Psoas muscle (tissue), 8 donors: ENCODE data around the gene GJC2. TPM values are rescaled to one million over a fixed set of nuclear protein-coding genes. Genes with fewer than 3 reads are reported as not detected.

ENCODE experiments used
- ATAC-seq, 4 donors: fragments of 200-7000 bp; cut with Tn5 transposase; one replicate each; pipeline ENCODE4 v1.9.1; 2020; ENCODE audit warnings: moderate library complexity in 3 of 4, mild to moderate bottlenecking in 2 of 4
- DNase-seq, 2 donors: peaks; one replicate each; pipeline ENCODE4 v3.0.0-alpha.2; 2020
- H3K27ac ChIP-seq: fragments of 200-600 bp; one replicate; pipeline ENCODE4 v1.8.0; 2022
- H3K27me3 ChIP-seq, 3 donors: fragments of 200-600 bp in 1 of 3; one replicate each; pipeline versions ENCODE4 v1.6.1 to v1.8.0; 2013 to 2022; ENCODE audit warnings: low read length in 2 of 3, mild to moderate bottlenecking in 2 of 3, moderate library complexity in 1 of 3; ENCODE audit not compliant: insufficient read depth in 3 of 3
- H3K36me3 ChIP-seq, 2 donors: fragments of 200-600 bp in 1 of 2; one replicate each; pipeline versions ENCODE4 v1.6.1 to v1.8.0; 2013 to 2022; ENCODE audit warnings: low read depth in 1 of 2, mild to moderate bottlenecking in 1 of 2, moderate library complexity in 1 of 2; ENCODE audit not compliant: insufficient read depth in 1 of 2
- H3K4me1 ChIP-seq: fragments of 200-600 bp; one replicate; pipeline ENCODE4 v1.8.0; 2022
- H3K4me3 ChIP-seq: fragments of 200-600 bp; one replicate; pipeline ENCODE4 v1.8.0; 2022; ENCODE audit warnings: mild to moderate bottlenecking
- H3K9me3 ChIP-seq: fragments of 200-600 bp; one replicate; pipeline ENCODE4 v1.8.0; 2022
- WGBS, 3 donors: extraction: QIAGEN DNeasy Blood & Tissue Kit; methylation state at CpG; one replicate each; pipeline versions ENCODE4 v1.1.6 to v1.1.7; 2013; 5-methylcytosine and 5-hydroxymethylcytosine counted together
- intact Hi-C, 2 donors: fragments of 100-400 bp; cut with DNase I; formaldehyde crosslinking; loops; one replicate each; pipeline versions ENCODE4 v1.11.0 to v1.14.2; 2022
- polyA plus RNA-seq, 3 donors: library from polyadenylated mRNA; stranded (reverse); fragments of 200-250 nt; gene quantifications; one replicate each; pipeline ENCODE4 v1.2.3, GENCODE V29; 2013
- total RNA-seq, 4 donors: library from RNA; stranded (reverse); fragmentation: NEBNext Ultra II Directional in 2 of 4; extraction: Animal tissue kit (Norgen Biotek cat#: 25700) in 2 of 4; gene quantifications; one replicate each; pipeline versions ENCODE4 v1.2.1 to v1.2.4, GENCODE V29; 2021 to 2023
- TF ChIP-seq, protein P1 (sequence below): fragments of 200-600 bp; IDR thresholded peaks from one replicate; pipeline ENCODE4 v1.8.0; 2022; ENCODE audit warnings: antibody characterized with exemption
- donor health status: healthy with polysubstance abuse.
- donor health status: DM: no; HTN: no; CAD: no; lungs with moderate emphysema.
- donor health status: Bipolar disorder and iron deficiency.
- donor health status: healthy.
- donor health status: DM: yes; HTN: yes; CAD: no.
- donor health status: DM: no; HTN: no; CAD: no.
- donor health status: DM: no; HTN: no; CAD: no.
- donor health status: DM: yes; HTN: yes; CAD: no.

Gene GJC2
- total and polyA plus RNA-seq, 7 donors = 0.19 to 0.92 (median 0.40) TPM

DNA sequence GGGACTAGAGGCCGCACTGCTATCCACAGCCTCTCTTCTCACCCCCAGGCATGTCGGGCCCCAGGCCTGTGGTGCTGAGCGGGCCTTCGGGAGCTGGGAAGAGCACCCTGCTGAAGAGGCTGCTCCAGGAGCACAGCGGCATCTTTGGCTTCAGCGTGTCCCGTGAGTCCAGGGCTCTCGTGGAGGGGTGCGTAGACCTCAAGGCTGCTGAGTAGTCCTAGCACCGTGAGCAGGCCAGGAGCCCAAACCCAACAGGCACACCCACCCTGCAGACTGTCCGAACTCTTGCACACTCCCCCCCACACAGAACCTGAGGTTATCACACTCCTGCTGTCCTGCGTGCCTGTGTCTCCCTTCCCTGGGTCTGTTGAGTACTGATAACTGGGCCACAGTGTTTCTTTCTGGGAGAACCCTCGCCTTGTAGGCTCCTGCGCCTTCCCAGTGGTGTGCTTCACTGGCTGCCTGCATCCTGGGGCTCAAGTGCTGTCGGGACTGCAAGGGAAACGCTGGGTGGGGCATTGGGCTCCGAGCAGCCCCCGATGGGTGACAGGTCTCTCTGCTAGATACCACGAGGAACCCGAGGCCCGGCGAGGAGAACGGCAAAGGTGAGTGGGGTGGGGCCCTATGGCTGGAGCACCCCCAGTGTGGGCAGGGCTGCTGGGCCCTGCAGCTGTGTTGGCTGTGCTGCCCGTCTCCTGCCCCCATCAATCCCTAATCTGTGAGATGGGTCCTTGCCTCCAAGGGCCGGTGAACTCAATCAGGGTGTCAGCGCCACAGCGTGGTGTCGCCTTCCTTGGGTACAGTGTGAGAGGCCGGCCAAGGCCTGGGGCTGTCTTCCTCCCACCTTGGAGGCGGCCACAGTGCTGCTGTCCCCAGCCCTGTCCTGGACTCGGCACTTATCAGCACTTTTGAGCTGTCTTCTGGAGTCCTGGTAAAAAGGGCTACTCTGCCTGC lies 4.0 kb upstream of the GJC2 start:
- Histone ChIP-seq H3K9me3 (no peaks in the 10 kb centered on the region), H3K36me3 (peaks cover 7 to 41% of the 10 kb centered on the region in 2 donors), H3K27ac (no peak overlapping the region), H3K4me1 (peaks cover 30% of the 10 kb centered on the region), H3K27me3 (no peaks in the 10 kb centered on the region), H3K4me3 (no peak overlapping the region)
- DNase-seq (no peak), ATAC-seq (no peak)
- TF ChIP-seq, protein P1, sequence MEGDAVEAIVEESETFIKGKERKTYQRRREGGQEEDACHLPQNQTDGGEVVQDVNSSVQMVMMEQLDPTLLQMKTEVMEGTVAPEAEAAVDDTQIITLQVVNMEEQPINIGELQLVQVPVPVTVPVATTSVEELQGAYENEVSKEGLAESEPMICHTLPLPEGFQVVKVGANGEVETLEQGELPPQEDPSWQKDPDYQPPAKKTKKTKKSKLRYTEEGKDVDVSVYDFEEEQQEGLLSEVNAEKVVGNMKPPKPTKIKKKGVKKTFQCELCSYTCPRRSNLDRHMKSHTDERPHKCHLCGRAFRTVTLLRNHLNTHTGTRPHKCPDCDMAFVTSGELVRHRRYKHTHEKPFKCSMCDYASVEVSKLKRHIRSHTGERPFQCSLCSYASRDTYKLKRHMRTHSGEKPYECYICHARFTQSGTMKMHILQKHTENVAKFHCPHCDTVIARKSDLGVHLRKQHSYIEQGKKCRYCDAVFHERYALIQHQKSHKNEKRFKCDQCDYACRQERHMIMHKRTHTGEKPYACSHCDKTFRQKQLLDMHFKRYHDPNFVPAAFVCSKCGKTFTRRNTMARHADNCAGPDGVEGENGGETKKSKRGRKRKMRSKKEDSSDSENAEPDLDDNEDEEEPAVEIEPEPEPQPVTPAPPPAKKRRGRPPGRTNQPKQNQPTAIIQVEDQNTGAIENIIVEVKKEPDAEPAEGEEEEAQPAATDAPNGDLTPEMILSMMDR = no peak
- intact Hi-C loops = no loop called here
- 88 to 92% (median 92%) methylated on average over 31 of the region's 31 CpGs for WGBS, 3 donors

DNA sequence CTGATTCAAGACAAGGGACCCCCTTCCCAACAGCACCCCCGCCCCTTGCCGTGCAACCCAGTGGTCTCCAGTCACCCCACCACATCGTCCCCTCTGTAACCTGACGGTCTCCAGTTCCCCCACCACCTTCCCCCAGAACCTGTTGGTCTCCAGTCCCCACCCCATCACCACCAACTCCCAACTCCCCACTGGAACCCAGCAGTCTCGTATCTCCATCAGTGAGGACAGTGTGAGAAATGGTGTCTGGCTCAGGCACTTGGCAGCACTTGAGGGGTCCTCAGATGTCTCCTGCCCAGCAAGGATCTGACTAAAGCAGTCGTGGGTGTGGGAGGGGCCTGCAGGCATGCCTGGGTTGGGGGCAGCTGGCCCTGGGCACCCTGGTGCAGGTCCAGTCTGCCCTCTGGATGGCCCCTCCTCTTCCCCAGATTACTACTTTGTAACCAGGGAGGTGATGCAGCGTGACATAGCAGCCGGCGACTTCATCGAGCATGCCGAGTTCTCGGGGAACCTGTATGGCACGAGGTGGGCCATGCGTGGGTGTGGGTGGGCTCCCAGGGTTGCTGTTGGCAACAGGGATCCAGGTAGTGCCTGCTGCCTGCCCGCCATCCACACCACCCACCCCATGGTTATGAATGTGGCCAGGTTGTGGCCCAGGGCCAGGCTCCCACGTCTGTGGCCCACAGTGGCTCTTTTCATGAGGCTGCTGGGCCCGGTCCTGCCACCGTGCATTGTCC lies 3.1 kb upstream of the GJC2 start:
- Histone ChIP-seq H3K27ac (no peak overlapping the region), H3K27me3 (no peaks in the 10 kb centered on the region), H3K4me3 (no peak overlapping the region), H3K4me1 (peaks cover 21% of the 10 kb centered on the region), H3K9me3 (no peaks in the 10 kb centered on the region), H3K36me3 (peaks cover 7 to 41% of the 10 kb centered on the region in 2 donors)
- DNase-seq = no peak
- intact Hi-C loops = no loop called here
- 82 to 91% (median 90%) methylated on average over 18 of the region's 18 CpGs for WGBS, 3 donors
- TF ChIP-seq, protein P1 = no peak
- ATAC-seq = no peak

DNA sequence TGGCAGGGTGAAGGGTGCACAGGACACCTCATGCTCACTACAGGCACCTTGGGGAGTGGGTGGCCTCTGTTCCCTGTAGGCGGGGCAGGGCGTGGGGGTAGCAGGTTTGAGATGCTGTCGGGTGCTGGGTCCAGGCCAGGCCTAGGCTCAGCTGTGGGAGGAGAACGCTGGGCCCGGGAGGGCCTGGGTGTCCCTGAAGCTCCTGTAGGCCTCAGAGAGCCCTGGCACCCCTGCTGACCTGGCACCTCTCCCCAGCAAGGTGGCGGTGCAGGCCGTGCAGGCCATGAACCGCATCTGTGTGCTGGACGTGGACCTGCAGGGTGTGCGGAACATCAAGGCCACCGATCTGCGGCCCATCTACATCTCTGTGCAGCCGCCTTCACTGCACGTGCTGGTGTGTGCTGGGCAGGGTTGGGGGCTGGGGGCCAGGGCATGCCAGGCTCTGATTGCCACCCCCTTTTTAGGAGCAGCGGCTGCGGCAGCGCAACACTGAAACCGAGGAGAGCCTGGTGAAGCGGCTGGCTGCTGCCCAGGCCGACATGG lies 2.5 kb upstream of the GJC2 start:
- no peaks in the 10 kb centered on the region for H3K9me3 ChIP-seq
- no peak overlapping the region for H3K4me3 ChIP-seq
- no peaks in the 10 kb centered on the region for H3K27me3 ChIP-seq
- intact Hi-C loops = no loop called here
- H3K27ac ChIP-seq = no peak overlapping the region
- no peak for ATAC-seq
- WGBS, 3 donors = 88 to 94% (median 91%) methylated on average over 20 of the region's 20 CpGs
- peak in 1 of 2 donors; percentile 44 for DNase-seq
- TF ChIP-seq, protein P1 = no peak
- H3K36me3 ChIP-seq = peaks cover 7 to 41% of the 10 kb centered on the region in 2 donors
- H3K4me1 ChIP-seq = peaks cover 15% of the 10 kb centered on the region

DNA sequence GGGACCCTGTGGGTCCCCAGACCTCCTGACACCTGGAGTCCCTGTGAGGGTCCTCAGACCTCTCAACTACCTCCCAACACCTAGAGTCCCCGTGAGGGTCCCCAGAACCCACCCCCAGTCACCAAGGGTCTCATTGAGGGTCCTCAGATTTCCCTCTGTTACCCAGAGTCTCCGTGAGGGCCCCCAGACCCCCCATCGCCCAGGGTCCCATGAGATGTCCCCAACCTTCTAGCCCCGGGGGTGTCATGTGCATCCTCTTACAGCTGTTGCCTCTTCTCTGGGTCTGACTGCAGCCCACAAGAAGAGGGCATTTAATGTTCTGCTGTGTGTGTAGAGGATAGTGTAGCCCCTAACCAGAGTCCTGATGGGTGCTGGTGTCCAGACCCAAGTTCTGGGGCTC lies 2.0 kb upstream of the GJC2 start:
- intact Hi-C loops = no loop called here
- no peak for ATAC-seq
- H3K36me3 ChIP-seq = peaks cover 7 to 41% of the 10 kb centered on the region in 2 donors
- peaks cover 10% of the 10 kb centered on the region for H3K4me1 ChIP-seq
- no peak overlapping the region for H3K4me3 ChIP-seq
- H3K27ac ChIP-seq = no peak overlapping the region
- DNase-seq = no peak
- TF ChIP-seq, protein P1 = no peak
- no peaks in the 10 kb centered on the region for H3K27me3 ChIP-seq
- H3K9me3 ChIP-seq = no peaks in the 10 kb centered on the region
- WGBS, 3 donors = 89 to 94% (median 90%) methylated on average over 4 of the region's 4 CpGs
